PC-9 (cell line): Measurements from ENCODE around the gene RIMBP2. TPM values are rescaled to one million over a fixed set of nuclear protein-coding genes. Genes with fewer than 3 reads are reported as not detected.

Experiments used
- BruUV-seq: library from RNA; stranded (reverse); fragments of 400-500 nt; replicated peaks from 2 replicates; lab custom pipeline; 2021; lab: Mats Ljungman, UMichigan
- CTCF ChIA-PET: fragments of 300-600 bp; sonication (Branson Sonifier 250); formaldehyde crosslinking; loops from one replicate; lab custom pipeline; 2022; ENCODE audit warnings: antibody characterized with exemption; lab: Charles Lee
- POLR2A ChIA-PET: fragments of 300-600 bp; sonication (Branson Sonifier 250); formaldehyde crosslinking; loops from one replicate; lab custom pipeline; 2022; ENCODE audit warnings: antibody characterized with exemption; ENCODE audit not compliant: unreplicated experiment; lab: Charles Lee
- DNase-seq, 2 experiments: peaks; one replicate each; pipeline versions ENCODE4 v3.0.0 to v3.0.0-alpha.2; 2015 to 2022; ENCODE audit warnings: mixed read lengths in 1 of 2
- H2AFZ ChIP-seq: fragments of 200-600 bp; sonication (generic); 2 replicates; pipeline ENCODE4 v1.8.1; 2017; ENCODE audit warnings: antibody characterized with exemption
- H3F3A ChIP-seq: fragments of 200-600 bp; sonication (generic); 2 replicates; pipeline ENCODE4 v1.8.1; 2017; ENCODE audit warnings: antibody characterized with exemption, mild to moderate bottlenecking, low read depth; ENCODE audit not compliant: insufficient read depth
- H3K27ac ChIP-seq: fragments of 200-600 bp; sonication (generic); 2 replicates; pipeline ENCODE4 v1.6.1; 2016; ENCODE audit warnings: mixed run types
- H3K27me3 ChIP-seq: fragments of 200-600 bp; sonication (generic); 2 replicates; pipeline ENCODE4 v1.6.1; 2016; ENCODE audit warnings: low read depth, mixed run types; ENCODE audit not compliant: insufficient read depth
- H3K36me3 ChIP-seq: fragments of 200-600 bp; sonication (generic); 2 replicates; pipeline ENCODE4 v1.6.1; 2016; ENCODE audit warnings: low read depth, mixed run types
- H3K4me1 ChIP-seq: fragments of 200-600 bp; sonication (generic); replicated peaks from 2 replicates; pipeline ENCODE4 v1.6.1; 2016; ENCODE audit warnings: mixed run types; ENCODE audit not compliant: insufficient read depth
- H3K4me2 ChIP-seq: fragments of 200-600 bp; sonication (generic); 2 replicates; pipeline ENCODE4 v1.6.1; 2017; ENCODE audit warnings: mixed run types
- H3K4me3 ChIP-seq: fragments of 200-600 bp; sonication (generic); 2 replicates; pipeline ENCODE4 v1.6.1; 2016; ENCODE audit warnings: mixed run types
- H3K79me2 ChIP-seq: fragments of 200-600 bp; sonication (generic); 2 replicates; pipeline ENCODE4 v1.6.1; 2017; ENCODE audit warnings: low read depth, mixed run types
- H3K9me2 ChIP-seq: fragments of 200-600 bp; sonication (generic); 2 replicates; pipeline ENCODE4 v1.8.1; 2017; ENCODE audit warnings: mild to moderate bottlenecking; ENCODE audit not compliant: insufficient read depth
- H3K9me3 ChIP-seq: fragments of 200-600 bp; sonication (generic); 2 replicates; pipeline ENCODE4 v1.8.1; 2016; ENCODE audit warnings: low read depth; ENCODE audit not compliant: insufficient read depth
- H4K20me1 ChIP-seq: fragments of 200-600 bp; sonication (generic); 2 replicates; pipeline ENCODE4 v1.8.1; 2017; ENCODE audit not compliant: insufficient read depth
- CTCF ChIP-seq: fragments of 200-600 bp; sonication (generic); conservative IDR thresholded peaks from 2 replicates; pipeline ENCODE4 v1.6.1; 2017; ENCODE audit warnings: mixed run types, antibody characterized with exemption, mild to moderate bottlenecking, moderate library complexity
- EZH2 ChIP-seq: fragments of 200-600 bp; sonication (generic); IDR thresholded peaks from 2 replicates; pipeline ENCODE4 v1.8.0; 2017; ENCODE audit warnings: antibody characterized with exemption, low read depth
- intact Hi-C: fragments of 100-400 bp; cut with micrococcal nuclease; formaldehyde crosslinking; loops from one replicate; pipeline ENCODE4 v1.10.0; 2022; ENCODE audit not compliant: unreplicated experiment
- total RNA-seq: library from RNA; stranded (reverse); gene quantifications from 2 replicates; pipeline ENCODE4 v1.2.3, GENCODE V29; 2021

Gene RIMBP2
- total RNA-seq, 1 experiment from 2014 or later = not detected

- DNase-seq = no peak
- Histone ChIP-seq H3K27me3 (peaks cover 94% of the 10 kb centered on the region), H3K9me2 (no peaks in the 10 kb centered on the region), H3K4me3 (no peak overlapping the region), H3K27ac (no peak overlapping the region), H3K4me1 (no peaks in the 10 kb centered on the region), H4K20me1 (no peaks in the 10 kb centered on the region), H2AFZ (no peak overlapping the region), H3K79me2 (no peaks in the 10 kb centered on the region), H3K36me3 (no peaks in the 10 kb centered on the region), H3K9me3 (no peaks in the 10 kb centered on the region), H3K4me2 (no peak overlapping the region), H3F3A (no peaks in the 10 kb centered on the region)
- no TSS peak for BruUV-seq
- ChIA-PET CTCF (no interaction called here), POLR2A (no interaction called here)
- intact Hi-C loops = no loop called here
- TF ChIP-seq EZH2 (no peak), CTCF (no peak)
These were observed 288.7 kb downstream of the RIMBP2 start for GRCh38 chr12:130427381-130427887.

- no peak overlapping the region for H2AFZ ChIP-seq
- DNase-seq = no peak
- POLR2A ChIA-PET = no interaction called here
- no TSS peak for BruUV-seq
- H3K27ac ChIP-seq = no peak overlapping the region
- TF ChIP-seq CTCF (no peak), EZH2 (no peak)
- no peak overlapping the region for H3K4me2 ChIP-seq
- no peak overlapping the region for H3K4me3 ChIP-seq
- CTCF ChIA-PET = no interaction called here
- intact Hi-C loops = no loop called here
- peaks cover 90% of the 10 kb centered on the region for H3K27me3 ChIP-seq
- H4K20me1 ChIP-seq = no peaks in the 10 kb centered on the region
- H3K4me1 ChIP-seq = no peaks in the 10 kb centered on the region
- H3K36me3 ChIP-seq = no peaks in the 10 kb centered on the region
- no peaks in the 10 kb centered on the region for H3K79me2 ChIP-seq
- H3K9me3 ChIP-seq = no peaks in the 10 kb centered on the region
- no peaks in the 10 kb centered on the region for H3F3A ChIP-seq
- H3K9me2 ChIP-seq = no peaks in the 10 kb centered on the region
These were observed 290.3 kb downstream of the RIMBP2 start for GRCh38 chr12:130425698-130426245.

GRCh38 chr12:130424858-130425697 is 291.0 kb downstream of the RIMBP2 start:
- Histone ChIP-seq H3K79me2 (no peaks in the 10 kb centered on the region), H3K4me1 (no peaks in the 10 kb centered on the region), H3K27ac (no peak overlapping the region), H4K20me1 (no peaks in the 10 kb centered on the region), H3K9me3 (no peaks in the 10 kb centered on the region), H3K27me3 (peaks cover 90% of the 10 kb centered on the region), H3K4me3 (no peak overlapping the region), H2AFZ (no peak overlapping the region), H3K4me2 (no peak overlapping the region), H3K36me3 (no peaks in the 10 kb centered on the region), H3F3A (no peaks in the 10 kb centered on the region), H3K9me2 (no peaks in the 10 kb centered on the region)
- CTCF ChIA-PET = no interaction called here
- no TSS peak for BruUV-seq
- DNase-seq = no peak
- no peak for TF ChIP-seq CTCF
- intact Hi-C loops = no loop called here
- POLR2A ChIA-PET = no interaction called here
